ENCODE results near the gene HS3ST2. TPM values are rescaled to one million over a fixed set of nuclear protein-coding genes. Genes with fewer than 3 reads are reported as not detected.
"Not testable (repeated sequence)": the region's sequence is repeated elsewhere in the genome, so short reads cannot be mapped to it uniquely, and the experiment has no call there.

Gene HS3ST2
- total RNA-seq, 1 donor from 2014 or later: 0.98 TPM

DNA sequence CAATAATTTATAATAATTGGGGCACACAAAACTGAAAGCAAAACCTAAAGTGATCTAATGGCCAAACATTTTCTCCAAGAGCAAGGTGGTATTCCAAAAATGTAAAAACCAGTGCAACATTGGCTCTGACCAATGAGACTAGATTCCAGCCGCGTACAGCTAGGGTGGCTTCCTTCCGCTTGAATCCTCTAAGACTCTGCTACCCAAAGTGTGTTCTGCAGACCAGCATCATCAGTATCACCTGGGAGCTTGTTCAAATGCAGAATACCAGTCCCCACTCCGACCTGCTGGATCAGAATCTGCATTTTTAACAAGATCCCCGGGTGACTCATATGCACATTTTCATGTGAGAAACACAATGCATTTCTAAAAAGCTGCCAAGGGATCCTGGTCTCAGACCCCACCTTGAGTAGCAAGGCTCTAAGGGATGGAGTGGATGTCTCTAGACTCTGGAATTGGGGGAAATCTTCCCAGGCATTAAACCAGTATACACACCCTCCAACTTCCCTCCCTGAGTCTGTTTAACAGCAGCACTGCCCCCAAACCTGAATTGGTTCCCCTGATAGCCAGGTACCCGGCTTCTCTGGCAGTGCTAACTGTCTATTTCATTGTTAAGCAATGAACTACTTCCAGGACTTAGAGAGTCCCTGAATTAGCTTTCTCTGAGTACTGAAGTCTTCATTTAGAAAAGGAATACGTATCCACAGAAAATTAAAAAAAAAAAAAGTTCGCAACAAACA lies 118.2 kb downstream of the HS3ST2 start:
- no peak for DNase-seq (ENCODE audit: low spot score)

DNA sequence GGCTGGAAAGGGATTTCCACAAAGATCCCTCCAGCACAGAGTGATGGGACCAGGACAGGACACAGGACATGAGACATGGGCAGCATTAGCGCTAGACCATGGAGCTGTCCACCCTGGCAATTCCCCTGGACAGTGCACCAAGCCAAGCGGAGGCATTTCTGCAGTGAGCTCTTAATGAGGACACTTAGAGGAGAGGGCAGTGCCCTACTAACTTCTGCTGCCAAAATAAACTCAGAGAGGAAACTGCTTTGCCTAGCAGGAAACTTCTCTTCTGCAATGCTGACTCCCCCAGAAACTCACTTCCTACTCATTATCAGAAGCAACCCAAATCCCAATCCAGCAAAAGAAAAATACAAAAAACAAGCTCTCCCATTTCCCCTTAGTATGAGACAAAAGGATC lies 119.2 kb downstream of the HS3ST2 start:
- no peak for DNase-seq (ENCODE audit: low spot score)

DNA sequence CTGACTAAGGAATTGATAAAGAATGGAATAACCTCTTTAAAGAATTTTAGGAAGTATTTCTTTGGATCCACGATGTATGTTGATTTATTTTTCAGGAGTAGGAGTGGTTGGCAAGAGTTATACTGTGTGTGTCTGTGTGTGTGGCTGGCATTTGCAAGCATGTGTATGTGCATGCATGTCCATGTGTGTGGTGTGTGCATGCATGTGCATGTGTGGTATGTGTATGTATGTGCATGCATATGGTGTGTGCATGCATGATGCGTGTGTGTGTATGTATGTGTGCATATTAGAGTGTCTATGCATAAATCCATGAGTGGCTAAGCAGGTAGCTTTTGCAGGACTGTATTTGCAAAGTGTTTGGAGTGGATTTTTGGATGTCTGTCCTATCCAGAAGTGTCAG lies 120.8 kb downstream of the HS3ST2 start:
- DNase-seq (ENCODE audit: low spot score): no peak

DNA sequence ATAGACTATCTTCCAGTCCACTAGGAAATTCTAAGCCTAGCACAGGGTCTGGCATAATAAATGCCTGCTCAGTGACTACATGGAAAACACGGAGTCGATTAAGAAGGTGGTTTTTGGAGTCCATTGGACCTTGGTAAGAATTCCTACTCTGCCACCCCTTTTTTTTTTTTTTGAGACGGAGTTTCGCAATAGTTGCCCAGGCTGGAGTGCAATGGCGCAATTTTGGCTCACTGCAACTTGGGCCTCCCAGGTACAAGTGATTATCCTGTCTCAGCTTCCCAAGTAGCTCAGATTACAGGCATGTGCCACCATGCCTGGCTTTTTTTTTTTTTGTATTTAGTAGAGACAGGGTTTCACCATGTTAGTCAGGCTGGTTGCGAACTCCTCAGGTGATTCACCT lies 123.2 kb downstream of the HS3ST2 start:
- DNase-seq (ENCODE audit: low spot score): no peak

DNA sequence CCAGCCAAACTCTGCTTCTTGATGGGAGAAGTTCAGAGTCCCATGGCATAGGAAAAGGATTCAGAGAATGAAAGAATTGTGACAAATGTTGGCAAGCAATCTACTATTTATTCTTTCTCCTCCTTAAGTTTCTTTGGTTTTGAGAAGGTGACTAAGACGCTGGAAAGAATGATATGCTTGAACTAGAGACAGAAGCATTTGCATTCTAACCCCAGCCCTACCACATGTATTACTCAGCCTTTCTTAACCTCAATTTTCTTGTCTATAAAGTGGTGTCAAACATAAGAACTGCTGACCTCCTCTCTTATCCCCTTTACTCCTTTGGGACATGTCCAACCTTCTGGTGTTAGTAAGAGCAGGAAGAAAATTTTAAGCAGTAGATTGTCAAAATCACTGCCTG lies 124.7 kb downstream of the HS3ST2 start:
- no peak for DNase-seq (ENCODE audit: low spot score)

DNA sequence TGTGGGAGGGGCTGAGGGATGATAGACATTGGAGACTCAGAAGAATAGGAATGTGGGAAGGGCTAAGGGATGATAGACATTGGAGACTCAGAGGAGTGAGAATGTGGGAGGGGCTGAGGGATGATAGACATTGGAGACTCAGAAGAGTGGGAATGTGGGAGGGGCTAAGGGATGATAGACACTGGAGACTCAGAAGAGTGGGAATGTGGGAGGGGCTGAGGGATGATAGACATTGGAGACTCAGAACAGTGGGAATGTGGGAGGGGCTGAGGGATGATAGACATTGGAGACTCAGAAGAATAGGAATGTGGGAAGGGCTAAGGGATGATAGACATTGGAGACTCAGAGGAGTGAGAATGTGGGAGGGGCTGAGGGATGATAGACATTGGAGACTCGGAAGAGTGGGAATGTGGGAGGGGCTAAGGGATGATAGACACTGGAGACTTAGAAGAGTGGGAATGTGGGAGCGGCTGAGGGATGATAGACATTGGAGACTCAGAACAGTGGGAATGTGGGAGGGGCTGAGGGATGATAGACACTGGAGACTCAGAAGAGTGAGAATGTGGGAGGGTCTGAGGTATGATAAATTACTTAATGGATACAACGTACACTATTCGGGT lies 125.9 kb downstream of the HS3ST2 start:
- not testable (repeated sequence) for DNase-seq (ENCODE audit: low spot score)

DNA sequence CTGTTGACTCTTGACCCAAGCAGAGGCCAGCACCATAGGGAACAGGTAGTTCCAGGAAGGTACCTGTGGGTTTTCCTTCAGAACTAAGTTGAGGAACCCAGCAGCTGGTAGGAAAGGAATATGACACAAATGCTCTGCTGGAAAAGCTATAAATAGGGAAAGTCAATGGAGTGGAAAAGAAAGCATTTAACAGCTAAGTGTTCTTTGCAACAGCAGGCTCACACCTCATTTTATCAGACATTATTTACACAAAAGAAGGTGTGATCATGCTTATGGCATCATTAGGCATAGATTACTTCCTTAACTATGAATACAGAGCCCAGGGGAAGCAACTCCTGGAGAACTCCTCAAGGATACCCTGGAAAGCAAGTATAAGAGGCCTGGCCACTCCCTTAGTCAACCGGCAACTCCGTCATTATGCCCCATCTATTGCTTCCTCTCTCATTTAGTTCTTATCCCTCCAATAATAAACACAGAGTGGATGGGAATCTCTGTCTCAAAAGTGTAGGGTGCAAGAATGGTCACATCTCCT lies 128.1 kb downstream of the HS3ST2 start:
- no peak for DNase-seq (ENCODE audit: low spot score)

DNA sequence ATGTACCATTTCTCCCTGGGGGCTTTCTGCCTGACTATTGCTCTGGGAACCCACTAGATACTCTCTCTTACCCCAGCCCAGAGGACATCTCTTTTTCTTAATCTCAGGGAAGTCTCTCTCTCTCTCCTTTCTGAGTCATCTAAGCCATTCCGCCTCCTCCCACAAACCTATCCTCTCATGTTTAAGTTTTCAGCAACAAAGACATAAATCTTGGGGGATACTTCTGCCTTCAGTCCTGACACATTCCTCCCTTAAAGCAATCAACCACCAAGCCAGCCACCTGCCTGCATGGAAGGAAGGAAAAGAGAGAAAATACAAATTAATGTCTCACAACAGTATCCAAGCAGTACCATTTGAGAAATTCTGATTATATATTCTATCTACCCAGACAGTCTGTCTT lies 128.8 kb downstream of the HS3ST2 start:
- no peak for DNase-seq (ENCODE audit: low spot score)

DNA sequence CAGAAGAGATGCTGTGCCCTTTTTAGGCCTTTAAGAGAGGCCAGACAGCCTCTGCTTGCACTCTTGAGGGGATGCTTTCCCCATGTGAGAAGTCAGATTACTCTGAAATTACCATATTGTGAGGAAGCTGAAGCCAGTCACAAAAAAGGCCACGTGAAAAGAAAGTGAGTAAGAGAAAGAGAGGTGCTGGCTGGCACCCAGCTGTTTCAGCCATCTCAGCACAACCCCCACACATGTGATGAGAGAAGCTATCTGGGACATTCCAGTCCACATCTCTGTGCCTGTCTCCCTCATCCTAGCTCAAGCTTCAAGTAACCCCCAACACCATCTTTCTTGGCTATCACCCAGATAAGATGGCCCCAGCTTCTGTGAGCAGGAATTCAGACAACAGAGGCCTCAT lies 131.4 kb downstream of the HS3ST2 start:
- DNase-seq (ENCODE audit: low spot score): no peak

DNA sequence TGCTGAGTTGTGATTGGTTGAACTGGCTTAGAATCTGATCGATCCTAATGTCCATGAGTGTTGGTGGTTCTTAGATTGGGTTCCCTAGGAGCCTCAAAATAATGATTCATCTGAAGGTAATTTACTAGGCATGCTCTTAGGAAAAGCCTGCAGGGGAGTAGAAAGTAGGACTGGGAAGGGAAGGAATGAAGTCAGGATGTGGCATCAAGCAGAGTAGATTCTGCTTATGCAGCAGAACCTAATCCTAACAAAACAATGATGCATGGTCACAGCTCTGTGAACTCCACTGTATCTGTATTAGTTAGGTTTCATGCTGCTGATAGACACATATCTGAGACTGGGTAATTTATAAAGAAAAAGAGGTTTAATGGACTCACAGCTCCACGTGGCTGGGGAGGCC lies 132.5 kb downstream of the HS3ST2 start:
- DNase-seq (ENCODE audit: low spot score): no peak

DNA sequence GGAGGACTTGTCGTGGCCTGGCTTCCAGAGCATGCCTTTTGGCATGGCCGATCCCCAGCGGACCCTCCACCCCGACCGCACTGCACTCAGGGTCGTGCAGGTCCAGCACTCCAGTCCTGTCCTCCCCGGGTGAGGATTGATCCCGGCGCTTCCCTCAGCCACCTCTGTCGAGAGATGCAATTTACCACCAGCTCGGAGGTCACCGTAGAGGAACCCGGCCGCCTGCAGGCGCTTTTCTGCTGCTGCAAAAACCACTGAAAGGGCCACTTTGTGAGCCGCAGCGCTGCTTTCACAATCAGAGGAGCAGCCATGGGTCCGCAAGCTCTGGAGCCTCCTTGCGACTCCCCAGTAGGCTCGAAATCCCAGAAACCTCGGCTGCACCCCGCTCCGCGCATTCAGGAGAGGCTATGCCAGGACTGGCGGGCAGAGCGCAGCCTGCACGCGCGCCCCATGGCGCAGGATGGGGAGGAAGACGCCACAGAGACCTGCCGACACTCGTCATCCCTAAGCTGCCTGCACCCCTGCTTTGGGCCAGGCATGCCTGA lies 134.2 kb downstream of the HS3ST2 start:
- DNase-seq (ENCODE audit: low spot score): no peak

DNA sequence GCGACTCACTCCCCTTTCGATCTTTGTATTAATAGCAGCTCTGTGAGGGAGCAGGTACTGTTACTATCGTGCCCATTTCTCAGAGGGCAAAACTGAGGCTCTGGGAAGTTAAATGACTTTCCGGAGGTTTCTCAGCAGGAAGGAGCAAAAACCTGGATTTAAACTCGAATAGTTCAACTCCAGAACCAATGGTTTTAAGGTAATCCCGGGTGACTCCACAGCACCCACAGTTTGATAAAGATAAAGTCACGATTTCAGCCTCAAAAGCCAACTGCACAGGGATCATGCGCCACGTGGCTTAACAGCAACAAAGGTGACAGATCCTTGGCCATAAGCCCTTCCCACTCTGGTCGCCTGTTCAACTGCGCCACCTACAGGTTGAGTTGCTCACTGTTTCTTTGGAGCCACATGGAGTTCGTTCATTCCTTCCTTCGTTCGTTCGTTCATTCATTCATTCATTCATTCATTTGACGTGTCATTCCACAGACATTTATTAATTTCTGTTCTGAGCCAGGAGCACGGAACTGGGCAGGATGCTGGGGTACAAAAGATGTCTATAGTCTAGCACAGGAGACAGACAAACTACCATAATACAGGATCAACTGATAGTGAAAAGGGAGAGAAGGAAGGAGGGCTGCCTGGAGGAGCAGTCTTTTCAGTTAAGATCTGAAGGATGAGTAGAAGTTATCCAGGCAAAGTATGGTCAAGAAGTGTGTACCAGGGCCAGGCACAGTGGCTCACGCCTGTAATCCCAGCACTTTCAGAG lies 134.8 kb downstream of the HS3ST2 start:
- peak; percentile 60 for DNase-seq (ENCODE audit: low spot score)

DNA sequence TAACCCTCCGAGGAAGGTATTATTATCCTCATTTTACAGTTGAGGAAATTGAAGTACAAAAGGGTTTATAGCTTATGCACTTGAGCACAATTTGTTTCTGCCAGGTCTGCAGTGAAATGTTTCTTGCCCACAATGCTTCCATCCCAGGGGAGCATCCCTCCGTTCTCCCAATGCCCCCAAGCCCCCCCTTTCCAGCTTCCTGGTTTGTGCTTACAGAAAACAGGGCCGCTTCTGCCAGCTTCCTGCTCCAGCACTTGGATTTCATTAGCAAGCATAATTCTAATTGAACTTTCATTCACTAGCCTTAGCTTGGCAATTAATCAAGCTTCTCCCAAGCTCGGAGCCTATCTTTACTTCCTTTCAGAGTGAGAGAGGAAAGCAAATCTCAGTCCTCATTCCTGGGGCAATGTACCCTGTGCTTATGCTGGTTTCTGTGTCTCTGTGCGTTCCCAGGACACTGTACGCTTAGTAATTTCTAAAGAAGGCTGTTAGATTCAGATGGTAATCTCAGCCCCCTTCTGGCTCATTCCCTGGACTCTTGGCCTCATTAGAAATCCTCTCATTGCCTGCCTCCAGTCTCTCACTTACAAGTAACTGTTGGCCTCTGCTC lies 141.6 kb downstream of the HS3ST2 start:
- no peak for DNase-seq (ENCODE audit: low spot score)

DNA sequence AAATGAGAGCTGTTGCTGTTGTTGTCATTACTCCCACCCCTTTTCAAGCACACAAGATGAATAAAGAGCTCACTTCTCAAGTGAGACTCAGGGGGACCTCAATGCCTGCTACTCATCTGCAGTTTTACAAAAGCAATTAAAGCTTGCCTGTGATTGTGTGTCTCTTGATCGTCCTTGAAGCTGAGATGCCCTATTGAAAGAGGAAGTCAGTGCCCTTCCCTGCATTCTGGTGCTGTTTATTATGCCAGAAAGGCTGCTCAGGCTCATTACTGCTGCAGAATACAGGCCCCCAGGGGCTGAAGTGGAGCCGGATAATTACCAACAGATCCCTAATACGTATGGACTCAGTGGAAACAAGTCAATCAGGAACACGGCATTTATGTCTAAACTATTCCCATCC lies 147.2 kb downstream of the HS3ST2 start:
- no peak for DNase-seq (ENCODE audit: low spot score)

DNA sequence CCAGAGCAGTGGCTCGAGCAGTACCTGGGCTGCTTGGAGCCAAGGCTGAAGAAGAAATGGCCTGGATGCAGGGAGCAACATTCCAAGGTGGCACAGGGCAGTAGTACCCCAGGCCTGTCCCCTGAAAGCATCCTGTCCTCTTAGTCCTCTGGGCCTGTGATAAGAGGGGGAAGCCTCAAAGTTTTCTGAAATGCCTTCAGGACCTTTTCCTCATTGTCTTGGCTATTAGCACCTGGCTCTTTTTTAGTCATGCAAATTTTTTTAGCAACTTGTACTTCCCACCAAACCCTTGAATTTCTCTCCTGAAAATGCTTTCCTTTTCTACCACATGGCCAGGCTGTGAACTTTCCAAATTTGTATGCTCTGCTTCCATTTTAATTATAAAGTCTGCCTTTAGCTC lies 148.9 kb downstream of the HS3ST2 start:
- DNase-seq (ENCODE audit: low spot score): no peak
